Right ventricle myocardium superior (tissue), 1 donor: Measurements from ENCODE around the gene EFCAB7. TPM values are rescaled to one million over a fixed set of nuclear protein-coding genes. Genes with fewer than 3 reads are reported as not detected.
"Not testable (repeated sequence)": the region's sequence is repeated elsewhere in the genome, so short reads cannot be mapped to it uniquely, and the experiment has no call there.

ENCODE experiments used
- ATAC-seq: fragments of 200-7000 bp; cut with Tn5 transposase; one replicate; pipeline ENCODE4 v1.9.1; 2020; ENCODE audit warnings: mild to moderate bottlenecking; ENCODE audit not compliant: poor library complexity
- DNase-seq: peaks from one replicate; pipeline ENCODE4 v3.0.0-alpha.2; 2020
- intact Hi-C: fragments of 100-400 bp; cut with DNase I; formaldehyde crosslinking; loops from one replicate; pipeline ENCODE4 v1.11.2; 2022
- total RNA-seq: library from RNA; stranded (reverse); fragmentation: NEBNext Ultra II Directional; extraction: Animal tissue kit (Norgen Biotek cat#: 25700); gene quantifications from one replicate; pipeline ENCODE4 v1.2.1, GENCODE V29; 2021
- donor health status: DM: no; HTN: yes; CAD: no; lungs with severe emphysema.

The EFCAB7 gene
- total RNA-seq, 1 donor from 2014 or later: 8.9 TPM

DNA sequence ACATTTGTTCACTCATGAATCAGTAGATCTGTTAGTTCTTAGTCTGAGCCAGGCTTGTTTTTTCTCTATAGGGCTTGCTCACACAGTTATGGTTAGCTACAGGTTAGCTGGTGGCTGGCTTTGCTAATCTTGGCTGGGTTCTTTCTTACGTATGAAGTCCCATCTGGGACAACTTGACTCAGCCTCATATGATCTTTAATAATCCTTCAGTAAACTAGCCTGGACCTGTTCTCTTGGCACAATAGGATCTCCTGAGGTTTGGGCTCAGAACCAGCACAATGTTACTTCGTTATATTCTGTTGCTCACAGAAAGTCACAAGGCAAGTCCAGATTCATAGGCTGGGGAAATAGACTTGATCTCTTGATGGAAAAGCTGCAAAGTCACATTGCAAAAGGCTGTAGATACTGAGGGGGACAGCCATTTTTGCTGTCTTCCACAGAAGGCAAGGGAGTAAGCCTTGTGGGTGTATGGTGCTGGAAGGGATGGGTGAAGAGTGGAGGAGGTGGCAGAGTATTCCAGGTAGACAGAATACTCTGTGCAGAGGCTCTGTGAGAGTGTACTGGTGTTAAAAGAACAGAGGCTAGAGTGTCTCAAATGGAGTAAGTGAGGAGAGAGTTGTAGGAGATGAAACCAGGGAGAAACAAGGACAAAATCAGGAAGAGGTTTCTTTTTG is 24.4 kb downstream of the EFCAB7 start:
- intact Hi-C loops: no loop called here
- peak; percentile 49 for ATAC-seq
- DNase-seq: no peak

DNA sequence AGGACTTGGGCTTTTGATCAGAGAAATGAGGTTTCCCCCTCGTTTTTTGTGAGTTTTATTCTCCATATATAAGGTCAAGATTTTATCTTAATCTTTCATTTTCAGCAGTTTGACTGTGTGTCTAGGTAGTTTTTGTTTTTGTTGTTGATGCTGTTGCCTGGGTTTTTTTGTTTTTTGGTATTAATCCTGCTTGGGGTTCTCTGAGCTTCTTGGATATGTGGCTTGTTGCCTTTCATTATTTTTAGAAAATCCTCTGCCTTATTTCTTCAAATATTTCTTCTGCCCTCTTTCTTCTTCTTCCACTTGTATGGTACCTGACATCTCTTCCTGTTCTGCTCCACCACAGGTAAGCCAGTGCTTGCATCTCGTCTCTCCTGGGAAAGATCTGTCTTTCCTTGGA is 25.0 kb downstream of the EFCAB7 start:
- intact Hi-C loops: no loop called here
- DNase-seq (no peak), ATAC-seq (no peak)

GRCh38 chr1:63548877-63549276 is 25.6 kb downstream of the EFCAB7 start:
- no peak for DNase-seq

GRCh38 chr1:63555480-63555879 is 32.2 kb downstream of the EFCAB7 start:
- ATAC-seq (no peak), DNase-seq (no peak)
- intact Hi-C loops: no loop called here

More at GRCh38 chr1:63548877-63549276, 25.6 kb downstream of the EFCAB7 start:
- no peak for ATAC-seq
- intact Hi-C loops: no loop called here

DNA sequence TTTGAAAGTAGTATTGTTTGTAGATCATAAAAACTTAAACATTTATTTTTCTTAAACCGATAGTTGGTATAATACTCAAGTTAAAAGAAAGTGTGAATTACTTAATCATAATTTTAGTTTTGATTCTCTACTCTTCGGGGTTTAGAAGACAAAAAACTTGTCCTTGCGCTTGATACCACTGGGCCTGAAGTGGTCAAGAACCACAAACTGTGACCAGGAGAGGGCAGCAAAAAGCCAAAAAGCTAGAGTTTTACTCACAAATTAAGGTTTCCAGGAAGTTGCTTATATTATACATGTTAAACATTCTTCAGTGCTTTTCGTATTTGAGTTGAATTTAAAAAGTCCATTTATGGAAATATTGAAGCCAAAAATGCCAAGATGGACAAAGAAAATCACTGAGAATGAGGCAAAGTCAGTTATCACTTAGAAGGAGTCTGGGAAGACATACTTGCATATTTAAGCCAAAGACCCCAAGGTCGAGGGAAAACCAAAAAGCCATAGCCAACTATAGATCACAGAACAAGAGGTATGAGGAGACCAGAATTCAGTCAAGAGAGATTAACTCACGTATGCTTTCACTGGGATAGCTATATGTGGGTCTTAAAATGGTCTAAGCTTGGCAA is 34.2 kb downstream of the EFCAB7 start:
- intact Hi-C loops: no loop called here

DNA sequence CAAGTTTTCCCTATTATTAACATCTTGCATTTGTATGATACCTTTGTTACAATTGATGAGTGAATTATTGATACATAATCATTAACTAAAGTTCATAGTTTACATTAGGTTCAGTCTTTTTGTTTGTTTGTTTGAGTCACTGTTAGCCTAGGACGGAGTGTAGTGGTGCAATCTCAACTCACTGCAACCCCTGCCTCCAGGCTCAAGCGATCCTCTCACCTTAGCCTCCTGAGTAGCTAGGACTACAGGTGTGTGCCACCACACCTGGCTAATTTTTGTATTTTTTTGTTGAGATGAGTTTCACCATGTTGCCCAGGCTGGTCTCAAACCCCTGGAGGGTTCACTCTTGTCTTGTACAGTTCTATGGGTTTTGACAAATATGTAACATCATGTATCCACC is 36.0 kb downstream of the EFCAB7 start:
- ATAC-seq (no peak), DNase-seq (no peak)
- intact Hi-C loops: no loop called here

More for the DNA sequence above, 34.2 kb downstream of the EFCAB7 start:
- ATAC-seq (no peak), DNase-seq (no peak)

DNA sequence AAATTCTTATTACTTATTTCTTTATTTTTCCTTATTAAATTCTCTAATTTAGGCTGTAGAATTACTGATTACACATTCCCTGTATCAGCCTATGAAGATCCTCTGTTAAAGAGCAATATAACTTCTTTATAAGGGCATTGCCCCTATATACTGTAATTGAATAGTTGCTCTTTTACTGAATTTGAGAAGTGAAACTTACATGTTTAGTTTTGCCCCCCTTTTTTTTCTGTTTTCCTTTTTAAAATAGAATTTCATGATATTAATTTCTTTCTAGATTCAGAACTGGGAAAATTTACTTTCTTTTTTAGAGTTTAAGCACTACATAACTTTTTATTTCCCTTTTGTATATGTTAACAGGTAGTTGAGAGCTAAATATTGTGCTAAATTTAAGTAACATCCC is 40.4 kb downstream of the EFCAB7 start:
- ATAC-seq (no peak), DNase-seq (no peak)
- intact Hi-C loops: no loop called here

DNA sequence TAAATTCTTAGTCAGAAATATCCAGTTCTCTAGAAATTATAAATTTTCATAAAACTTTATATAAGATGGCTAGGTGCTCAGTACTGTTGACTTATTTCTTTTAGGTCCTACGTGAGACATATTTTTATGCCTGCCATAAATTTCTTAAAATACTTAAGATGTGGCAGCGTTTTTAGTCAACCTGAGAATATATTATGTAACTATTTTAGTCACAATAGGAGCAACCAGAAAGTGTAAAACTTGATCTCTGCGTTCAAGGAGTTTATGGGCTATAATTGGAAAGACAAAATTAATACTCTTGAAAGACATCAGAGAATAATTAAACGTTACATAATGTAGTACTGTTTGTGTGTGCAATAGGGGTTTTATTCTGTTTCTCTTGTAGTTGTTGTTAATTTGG is 45.7 kb downstream of the EFCAB7 start:
- intact Hi-C loops: no loop called here

DNA sequence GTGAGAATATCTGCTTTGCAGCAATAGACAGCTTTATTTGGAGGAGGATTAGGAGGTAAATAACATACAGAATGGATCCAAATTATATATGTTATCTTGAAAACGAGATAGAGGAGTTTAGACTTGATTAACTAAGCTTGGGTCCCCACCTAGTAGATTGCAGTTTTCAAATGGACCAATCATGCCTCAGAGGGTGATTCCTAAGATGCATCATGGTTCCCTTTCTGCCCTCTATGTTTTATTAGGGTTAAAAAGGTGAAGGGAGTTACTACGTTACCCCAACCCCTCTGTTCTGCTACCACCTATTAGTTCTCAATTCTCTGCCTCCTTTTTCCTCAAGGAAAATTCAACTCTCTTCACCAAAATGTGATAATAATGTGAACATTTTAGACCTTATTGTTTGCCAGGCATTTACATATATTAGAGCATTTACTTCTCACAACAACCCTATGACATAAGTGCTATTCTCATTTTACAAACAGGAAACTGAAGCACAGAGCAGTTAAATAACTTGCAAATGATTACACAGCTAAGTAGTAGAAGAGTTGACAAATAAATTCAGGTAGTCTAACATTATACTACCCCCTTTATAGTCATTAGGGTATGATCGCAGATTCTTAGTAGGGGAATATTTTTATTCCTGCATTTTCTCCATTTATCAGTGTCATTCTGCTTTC is 46.5 kb downstream of the EFCAB7 start:
- intact Hi-C loops: no loop called here
- no peak for DNase-seq
- no peak for ATAC-seq

More for the DNA sequence above, 45.7 kb downstream of the EFCAB7 start:
- no peak for ATAC-seq
- no peak for DNase-seq

- intact Hi-C loops, DNase-seq, ATAC-seq: not testable (repeated sequence)
Measured at GRCh38 chr1:63572686-63573085, 49.4 kb downstream of the EFCAB7 start.

- ATAC-seq, intact Hi-C loops, DNase-seq: not testable (repeated sequence)
Measured at GRCh38 chr1:63574203-63574796, 51.0 kb downstream of the EFCAB7 start.

DNA sequence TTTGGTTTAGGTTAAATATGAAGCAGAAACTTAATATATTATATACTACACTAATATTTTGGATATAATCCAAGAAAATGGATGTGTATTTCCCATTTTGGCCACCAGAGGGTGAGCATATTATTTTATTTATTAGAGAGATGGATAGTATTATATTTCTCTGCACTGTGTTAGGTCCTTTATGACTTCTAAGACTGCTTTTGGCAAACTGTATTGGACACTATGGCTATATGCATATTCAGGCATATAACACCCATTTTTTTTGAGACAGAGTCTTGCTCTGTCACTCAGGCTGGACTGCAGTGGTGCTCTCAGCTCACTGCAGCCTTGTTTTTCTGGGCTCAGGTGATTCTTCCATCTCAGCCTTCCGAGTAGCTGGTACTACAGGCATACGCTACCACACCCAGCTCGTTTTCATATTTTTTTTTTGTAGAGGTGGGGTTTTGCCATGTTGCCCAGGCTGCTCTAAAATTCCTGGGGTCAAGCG is 52.1 kb downstream of the EFCAB7 start:
- DNase-seq (no peak), ATAC-seq (peak; percentile 63)
- intact Hi-C loops: no loop called here

DNA sequence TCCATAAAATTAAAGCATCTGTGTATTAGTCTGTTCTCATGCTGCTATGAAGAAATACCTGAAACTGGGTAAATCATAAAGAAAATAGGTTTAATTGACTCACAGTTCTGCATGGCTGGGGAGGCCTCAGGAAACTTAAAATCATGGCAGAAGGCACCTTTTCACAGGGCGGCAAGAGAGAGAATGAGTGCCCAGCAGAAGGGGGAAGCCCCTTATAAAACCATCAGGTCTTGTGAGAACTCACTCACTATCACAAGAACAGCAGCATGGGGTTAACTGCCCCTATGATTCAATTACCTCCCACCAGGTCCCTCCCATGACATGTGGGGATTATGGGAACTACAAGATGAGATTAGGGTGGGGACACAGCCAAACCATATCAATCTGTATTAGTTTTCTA is 63.0 kb downstream of the EFCAB7 start:
- ATAC-seq, DNase-seq: not testable (repeated sequence)

DNA sequence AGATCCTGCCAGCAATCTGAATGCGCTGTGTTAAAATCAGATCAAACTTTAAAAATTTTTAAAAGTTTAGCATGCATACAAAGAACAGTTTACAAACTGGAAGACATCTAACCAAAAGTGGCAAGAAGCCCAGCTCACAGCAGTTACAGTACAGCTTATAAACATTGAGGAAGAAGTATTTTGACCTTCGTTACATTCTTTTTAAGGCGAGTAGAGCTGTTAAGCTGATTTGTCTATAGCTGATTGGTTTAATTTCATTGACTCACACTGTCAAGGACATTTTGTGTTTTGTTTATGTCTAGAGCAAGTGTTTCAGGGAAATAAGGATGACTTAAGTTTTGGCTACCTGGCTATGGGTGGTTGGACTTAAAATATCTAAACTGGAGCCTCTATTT is 66.8 kb downstream of the EFCAB7 start:
- no peak for DNase-seq
- intact Hi-C loops: no loop called here
- ATAC-seq: no peak

More for the DNA sequence above, 63.0 kb downstream of the EFCAB7 start:
- intact Hi-C loops: not testable (repeated sequence)

- intact Hi-C loops: no loop called here
- DNase-seq (no peak), ATAC-seq (no peak)
Measured at GRCh38 chr1:63592536-63593302, 69.4 kb downstream of the EFCAB7 start.

GRCh38 chr1:63593303-63593885 is 70.1 kb downstream of the EFCAB7 start, which contains the start of gene PGM1:
TSS of gene PGM1 (plus strand) at chr1:63593411. CDS start at chr1:63593489, 78 bp downstream.
- ATAC-seq: peak; percentile 84
- peak; percentile 86 for DNase-seq
- intact Hi-C loops: no loop called here

DNA sequence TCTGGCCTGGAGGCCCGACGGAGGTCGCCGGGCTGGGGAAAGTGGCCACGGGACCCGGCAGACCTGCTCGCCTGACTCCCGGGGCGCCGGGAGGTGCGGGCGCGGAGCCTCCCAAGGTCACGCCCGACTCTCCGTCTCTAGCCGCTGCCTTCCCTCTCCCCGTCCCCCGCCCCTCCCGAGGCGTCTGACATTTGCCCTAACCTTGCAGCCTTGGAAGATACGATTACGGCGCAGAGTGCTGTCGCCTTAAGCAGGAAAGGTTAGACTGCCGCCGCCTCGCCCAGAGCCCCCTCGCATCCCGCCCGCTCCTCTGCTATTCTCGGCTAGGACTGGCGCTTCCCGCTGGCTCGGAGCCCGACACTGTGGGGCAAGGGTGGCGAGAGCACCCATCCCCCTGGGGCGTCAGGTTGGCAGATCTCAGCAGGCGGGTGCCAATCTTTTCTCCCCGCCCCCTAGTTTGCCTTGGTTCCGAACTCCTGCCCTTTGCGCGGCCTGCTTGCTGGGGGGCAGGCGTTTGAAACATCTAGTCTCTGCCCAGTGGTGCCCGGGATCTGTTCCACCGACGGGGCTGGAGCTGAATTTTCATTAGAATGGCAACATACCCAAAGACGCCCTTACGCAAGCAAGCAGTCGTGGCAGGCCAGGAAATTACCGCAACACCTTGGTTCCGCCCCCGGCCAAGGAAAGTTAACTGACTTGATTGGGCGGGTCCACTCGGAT is 70.7 kb downstream of the EFCAB7 start:
- peak; percentile 89 for DNase-seq
- intact Hi-C loops: no loop called here

GRCh38 chr1:63595435-63595834 is 72.1 kb downstream of the EFCAB7 start:
- intact Hi-C loops: no loop called here
- ATAC-seq (no peak), DNase-seq (no peak)

More for the DNA sequence above, 70.7 kb downstream of the EFCAB7 start:
- peak; percentile 78 for ATAC-seq
